Myometrial cell (primary cell): ENCODE results near the gene TXNDC15. TPM values are rescaled to one million over a fixed set of nuclear protein-coding genes. Genes with fewer than 3 reads are reported as not detected.

ENCODE experiments used
- total RNA-seq: library from RNA; depleted of rRNA; stranded (reverse); fragments of >200 nt; gene quantifications from 2 replicates; pipeline ENCODE4 v1.2.3, GENCODE V29; 2015

TXNDC15 gene
- total RNA-seq = 112 and 176 TPM in 2 replicates

GRCh38 chr5:134873987-134874830 lies at the start of gene TXNDC15:
TXNDC15 (plus strand) TSS chr5:134874371; CDS start chr5:134874428, 57 bp downstream.

GRCh38 chr5:134845852-134846640 lies 28.1 kb upstream of the TXNDC15 start, which contains the start of gene C5orf24:
C5orf24 (plus strand) TSS chr5:134845968; CDS start chr5:134854901, 8,933 bp downstream.

GRCh38 chr5:134904610-134905245 lies 30.6 kb downstream of the TXNDC15 start, which contains the start of gene PCBD2:
PCBD2 (plus strand) TSS chr5:134905131; CDS start chr5:134905140, 9 bp downstream.

Other genes with a start within 250 kb of the TXNDC15 start
- 41.5 and 64.7 TPM in 2 replicates for gene SAR1B, start 241.5 kb upstream of the TXNDC15 start, total RNA-seq
- 16.7 and 23.9 TPM in 2 replicates for gene SEC24A, start 225.6 kb upstream of the TXNDC15 start, total RNA-seq
- 29.2 and 39.8 TPM in 2 replicates for gene CAMLG, start 135.8 kb upstream of the TXNDC15 start, total RNA-seq
- 14.1 and 20.0 TPM in 2 replicates for gene DDX46, start 115.6 kb upstream of the TXNDC15 start, total RNA-seq
- gene C5orf24, start 28.4 kb upstream of the TXNDC15 start, total RNA-seq = 20.8 and 24.3 TPM in 2 replicates
- gene PCBD2, start 30.8 kb downstream of the TXNDC15 start, total RNA-seq = 2.9 and 6.6 TPM in 2 replicates
- gene CATSPER3, start 93.5 kb downstream of the TXNDC15 start, total RNA-seq = under 0.01 TPM in 1 of 2 replicates, not detected in the other
- 0.71 and 6.1 TPM in 2 replicates for gene PITX1, start 159.9 kb downstream of the TXNDC15 start, total RNA-seq